Measurements from ENCODE around the gene NOG. TPM values are rescaled to one million over a fixed set of nuclear protein-coding genes. Genes with fewer than 3 reads are reported as not detected.

The NOG gene
- total RNA-seq, 1 experiment from 2014 or later, result 0.25 TPM

- ChIA-PET CTCF (interaction anchor here (0.7 to 1.5 kb wide), 2 partner anchors 99 to 117 kb away, joined by 3 to 10 read pairs; no protein-coding TSS in a partner anchor), RAD21 (ENCODE audit: low non-redundant PET in 1 of 2, low total read pairs in 2 of 2, uncharacterized antibody in 2 of 2, unreplicated experiment in 2 of 2) (no interaction called here), POLR2A (no interaction called here)
- H3K36me3 ChIP-seq (ENCODE audit: control insufficient read depth in 1 of 2, insufficient read depth in 2 of 2, low read length in 2 of 2), result no peaks in the 10 kb centered on the region
- H3K4me3 ChIP-seq (replicated peaks in 1 of 2; ENCODE audit: low read depth in 1 of 2, low read length in 2 of 2), result no peak overlapping the region
- peaks cover 10% of the 10 kb centered on the region; the same call in 1 of the 2 replicates for H3K27me3 ChIP-seq (ENCODE audit: insufficient read depth, low read length)
- H3K9me3 ChIP-seq (ENCODE audit: control insufficient read depth in 1 of 2, insufficient read depth in 1 of 2, low read depth in 1 of 2, low read length in 2 of 2), result no peaks in the 10 kb centered on the region
- no peak overlapping the region for H3K9ac ChIP-seq (ENCODE audit: low read length)
- intact Hi-C loops (cut with micrococcal nuclease), result no loop called here
- H2AFZ ChIP-seq (ENCODE audit: low read depth, low read length, poor library complexity, severe bottlenecking), result no peak overlapping the region
- H4K20me1 ChIP-seq (ENCODE audit: insufficient read depth), result no peaks in the 10 kb centered on the region
- H3K79me2 ChIP-seq (ENCODE audit: insufficient read depth, low read length), result no peaks in the 10 kb centered on the region
- no TSS peak for BruUV-seq (replicated peaks)
- H3K9me2 ChIP-seq (ENCODE audit: insufficient read depth), result no peaks in the 10 kb centered on the region
- ATAC-seq (no peak), DNase-seq (ENCODE audit: low read depth, low spot score) (no peak)
- TF ChIP-seq POLR2A (IDR thresholded peaks at IDR 0.05; ENCODE audit: borderline replicate concordance, extremely low read depth, insufficient read depth, insufficient read length), result no peak
- TF ChIP-seq EGR1 (IDR thresholded peaks at IDR 0.05; ENCODE audit: low read depth), result no peak
- TF ChIP-seq POLR2AphosphoS5 (IDR thresholded peaks at IDR 0.05; ENCODE audit: low read depth, low read length), result no peak
- no peak for TF ChIP-seq EZH2 (IDR thresholded peaks at IDR 0.05)
- H3K27ac ChIP-seq (ENCODE audit: low read depth, low read length), result no peak overlapping the region
- no peak overlapping the region for H3K4me2 ChIP-seq (ENCODE audit: low read length)
- H3K4me1 ChIP-seq (ENCODE audit: control insufficient read depth in 1 of 2, insufficient read depth in 2 of 2, low read length in 2 of 2), result peaks cover 5 to 12% of the 10 kb centered on the region in 2 experiments; a peak in 2 of 4 replicates
These were observed 5.0 kb downstream of the NOG start for GRCh38 chr17:56598466-56598865.

DNA sequence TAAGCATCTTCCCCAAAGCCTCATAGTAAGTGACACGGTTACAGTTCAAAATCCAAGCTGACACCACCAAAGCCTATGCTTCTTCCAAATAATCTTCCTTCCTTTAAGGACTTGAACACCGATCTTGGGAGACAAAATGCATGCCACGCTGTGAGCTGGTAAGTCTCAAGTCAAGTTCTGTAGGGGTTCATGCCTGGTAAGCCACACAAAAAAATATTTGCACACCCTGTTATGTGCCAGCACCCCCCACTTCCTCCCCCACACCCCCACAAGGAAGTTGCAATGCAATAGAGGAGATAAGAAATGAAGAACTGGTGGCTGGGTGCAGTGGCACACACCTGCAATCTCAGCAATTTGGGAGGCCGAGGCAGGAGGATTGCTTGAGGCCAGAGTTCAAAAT is 5.6 kb downstream of the NOG start:
- Histone ChIP-seq H3K9me2 (ENCODE audit: insufficient read depth) (no peaks in the 10 kb centered on the region), H3K9ac (ENCODE audit: low read length) (no peak overlapping the region), H3K36me3 (ENCODE audit: control insufficient read depth in 1 of 2, insufficient read depth in 2 of 2, low read length in 2 of 2) (no peaks in the 10 kb centered on the region), H3K27me3 (ENCODE audit: insufficient read depth, low read length) (peaks cover 10% of the 10 kb centered on the region; the same call in 1 of the 2 replicates), H3K4me3 (replicated peaks in 1 of 2; ENCODE audit: low read depth in 1 of 2, low read length in 2 of 2) (no peak overlapping the region), H3K4me2 (ENCODE audit: low read length) (no peak overlapping the region), H4K20me1 (ENCODE audit: insufficient read depth) (no peaks in the 10 kb centered on the region), H2AFZ (ENCODE audit: low read depth, low read length, poor library complexity, severe bottlenecking) (no peak overlapping the region), H3K79me2 (ENCODE audit: insufficient read depth, low read length) (no peaks in the 10 kb centered on the region), H3K27ac (ENCODE audit: low read depth, low read length) (no peak overlapping the region), H3K9me3 (ENCODE audit: control insufficient read depth in 1 of 2, insufficient read depth in 1 of 2, low read depth in 1 of 2, low read length in 2 of 2) (no peaks in the 10 kb centered on the region), H3K4me1 (ENCODE audit: control insufficient read depth in 1 of 2, insufficient read depth in 2 of 2, low read length in 2 of 2) (peaks cover 5 to 8% of the 10 kb centered on the region in 2 experiments; a peak in 2 of 4 replicates)
- intact Hi-C loops (cut with micrococcal nuclease), result no loop called here
- POLR2A ChIA-PET, result no interaction called here
- ATAC-seq (no peak), DNase-seq (ENCODE audit: low read depth, low spot score) (no peak)
- BruUV-seq (replicated peaks), result no TSS peak
- CTCF ChIA-PET, result interaction anchor here (0.7 to 1.5 kb wide), 2 partner anchors 99 to 117 kb away, joined by 3 to 10 read pairs; no protein-coding TSS in a partner anchor
- TF ChIP-seq, protein P1, sequence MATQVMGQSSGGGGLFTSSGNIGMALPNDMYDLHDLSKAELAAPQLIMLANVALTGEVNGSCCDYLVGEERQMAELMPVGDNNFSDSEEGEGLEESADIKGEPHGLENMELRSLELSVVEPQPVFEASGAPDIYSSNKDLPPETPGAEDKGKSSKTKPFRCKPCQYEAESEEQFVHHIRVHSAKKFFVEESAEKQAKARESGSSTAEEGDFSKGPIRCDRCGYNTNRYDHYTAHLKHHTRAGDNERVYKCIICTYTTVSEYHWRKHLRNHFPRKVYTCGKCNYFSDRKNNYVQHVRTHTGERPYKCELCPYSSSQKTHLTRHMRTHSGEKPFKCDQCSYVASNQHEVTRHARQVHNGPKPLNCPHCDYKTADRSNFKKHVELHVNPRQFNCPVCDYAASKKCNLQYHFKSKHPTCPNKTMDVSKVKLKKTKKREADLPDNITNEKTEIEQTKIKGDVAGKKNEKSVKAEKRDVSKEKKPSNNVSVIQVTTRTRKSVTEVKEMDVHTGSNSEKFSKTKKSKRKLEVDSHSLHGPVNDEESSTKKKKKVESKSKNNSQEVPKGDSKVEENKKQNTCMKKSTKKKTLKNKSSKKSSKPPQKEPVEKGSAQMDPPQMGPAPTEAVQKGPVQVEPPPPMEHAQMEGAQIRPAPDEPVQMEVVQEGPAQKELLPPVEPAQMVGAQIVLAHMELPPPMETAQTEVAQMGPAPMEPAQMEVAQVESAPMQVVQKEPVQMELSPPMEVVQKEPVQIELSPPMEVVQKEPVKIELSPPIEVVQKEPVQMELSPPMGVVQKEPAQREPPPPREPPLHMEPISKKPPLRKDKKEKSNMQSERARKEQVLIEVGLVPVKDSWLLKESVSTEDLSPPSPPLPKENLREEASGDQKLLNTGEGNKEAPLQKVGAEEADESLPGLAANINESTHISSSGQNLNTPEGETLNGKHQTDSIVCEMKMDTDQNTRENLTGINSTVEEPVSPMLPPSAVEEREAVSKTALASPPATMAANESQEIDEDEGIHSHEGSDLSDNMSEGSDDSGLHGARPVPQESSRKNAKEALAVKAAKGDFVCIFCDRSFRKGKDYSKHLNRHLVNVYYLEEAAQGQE (IDR thresholded peaks at IDR 0.05; ENCODE audit: low read depth), result no peak
- TF ChIP-seq EZH2phosphoT487 (IDR thresholded peaks at IDR 0.05; ENCODE audit: borderline replicate concordance) (no peak), ZNF274 (IDR thresholded peaks at IDR 0.05; ENCODE audit: low read depth, low read length) (no peak), JUND (IDR thresholded peaks at IDR 0.05) (no peak), RAD21 (IDR thresholded peaks at IDR 0.05; ENCODE audit: low read depth) (no peak), CTCF (IDR thresholded peaks at IDR 0.05 in 2 of 3, conservative IDR thresholded peaks at IDR 0.05 in 1 of 3; ENCODE audit: borderline replicate concordance in 1 of 3, insufficient read depth in 1 of 3, low read depth in 2 of 3, low read length in 2 of 3) (no peak), SRF (IDR thresholded peaks at IDR 0.05; ENCODE audit: low read depth) (no peak), FOSL1 (IDR thresholded peaks at IDR 0.05; ENCODE audit: low read depth) (no peak)
- RAD21 ChIA-PET (ENCODE audit: low non-redundant PET in 1 of 2, low total read pairs in 2 of 2, uncharacterized antibody in 2 of 2, unreplicated experiment in 2 of 2), result interaction anchor here in 1 of 2 experiments (1.5 kb wide), 1 partner anchor 117 kb away, joined by 8 read pairs; no protein-coding TSS in a partner anchor
